ENCODE results near the gene SLC38A6. TPM values are rescaled to one million over a fixed set of nuclear protein-coding genes. Genes with fewer than 3 reads are reported as not detected.

Gene SLC38A6
- total RNA-seq, 2 experiments from 2014 or later, result 15.8 to 16.8 TPM

GRCh38 chr14:61051621-61052020 lies 70.6 kb downstream of the SLC38A6 start:
- CTCF ChIA-PET (ENCODE audit: unreplicated experiment), result no interaction called here
- Histone ChIP-seq H3K4me3 (ENCODE audit: low read depth, low read length, poor library complexity, severe bottlenecking) (no peak overlapping the region), H3K4me2 (ENCODE audit: low read length) (no peak overlapping the region), H3K27ac (ENCODE audit: low read depth, low read length, poor library complexity, severe bottlenecking) (no peak overlapping the region), H3K9me3 (ENCODE audit: low read length) (0 out of 2 replicates have a peak, but pooled peaks cover 8% of the 10 kb centered on the region), H3K4me1 (ENCODE audit: insufficient read depth, low read length, poor library complexity, severe bottlenecking) (no peaks in the 10 kb centered on the region), H3K79me2 (ENCODE audit: insufficient read depth, low read depth, low read length) (no peaks in the 10 kb centered on the region), H4K20me1 (ENCODE audit: insufficient read depth, low read length) (no peaks in the 10 kb centered on the region), H2AFZ (ENCODE audit: low read length) (no peak overlapping the region), H3K36me3 (ENCODE audit: insufficient read depth, low read length) (no peaks in the 10 kb centered on the region; the same call in 1 of the 2 replicates), H3K9me2 (ENCODE audit: insufficient read depth, low read length) (no peaks in the 10 kb centered on the region)
- POLR2A ChIA-PET, result interaction anchor here (0.8 kb wide), 1 partner anchor 438 kb away, joined by 3 read pairs; no protein-coding TSS in a partner anchor
- BruUV-seq (replicated peaks), result no TSS peak
- intact Hi-C loops (cut with micrococcal nuclease; ENCODE audit: unreplicated experiment), result no loop called here
- DNase-seq (ENCODE audit: low spot score), result no peak
- TF ChIP-seq EZH2phosphoT487 (IDR thresholded peaks at IDR 0.05; ENCODE audit: borderline replicate concordance, low read depth, low read length), result no peak
- TF ChIP-seq CTCF (conservative IDR thresholded peaks at IDR 0.05; ENCODE audit: low read length), result no peak

- BruUV-seq (replicated peaks), result no TSS peak
- POLR2A ChIA-PET, result no interaction called here
- CTCF ChIA-PET (ENCODE audit: unreplicated experiment), result no interaction called here
- no peak overlapping the region for H3K4me2 ChIP-seq (ENCODE audit: low read length)
- no peaks in the 10 kb centered on the region for H3K79me2 ChIP-seq (ENCODE audit: insufficient read depth, low read depth, low read length)
- no peak overlapping the region for H3K27ac ChIP-seq (ENCODE audit: low read depth, low read length, poor library complexity, severe bottlenecking)
- no peak overlapping the region for H2AFZ ChIP-seq (ENCODE audit: low read length)
- H3K9me3 ChIP-seq (ENCODE audit: low read length), result 0 out of 2 replicates have a peak, but pooled peaks cover 4% of the 10 kb centered on the region
- TF ChIP-seq EZH2phosphoT487 (IDR thresholded peaks at IDR 0.05; ENCODE audit: borderline replicate concordance, low read depth, low read length), result no peak
- TF ChIP-seq CTCF (conservative IDR thresholded peaks at IDR 0.05; ENCODE audit: low read length), result no peak
- no peaks in the 10 kb centered on the region for H3K9me2 ChIP-seq (ENCODE audit: insufficient read depth, low read length)
- no peaks in the 10 kb centered on the region for H3K36me3 ChIP-seq (ENCODE audit: insufficient read depth, low read length)
- no peaks in the 10 kb centered on the region for H4K20me1 ChIP-seq (ENCODE audit: insufficient read depth, low read length)
- intact Hi-C loops (cut with micrococcal nuclease; ENCODE audit: unreplicated experiment), result no loop called here
- peaks cover 11% of the 10 kb centered on the region for H3K4me1 ChIP-seq (ENCODE audit: insufficient read depth, low read length, poor library complexity, severe bottlenecking)
- DNase-seq (ENCODE audit: low spot score), result no peak
- no peak overlapping the region for H3K4me3 ChIP-seq (ENCODE audit: low read depth, low read length, poor library complexity, severe bottlenecking)
Measured at GRCh38 chr14:61063461-61063860, 82.4 kb downstream of the SLC38A6 start.

- Histone ChIP-seq H3K27ac (ENCODE audit: low read depth, low read length, poor library complexity, severe bottlenecking) (no peak overlapping the region), H3K79me2 (ENCODE audit: insufficient read depth, low read depth, low read length) (no peaks in the 10 kb centered on the region), H3K4me1 (ENCODE audit: insufficient read depth, low read length, poor library complexity, severe bottlenecking) (peaks cover 11% of the 10 kb centered on the region), H3K4me2 (ENCODE audit: low read length) (peak overlapping the region; percentile 9; the same call in 1 of the 2 replicates), H3K4me3 (ENCODE audit: low read depth, low read length, poor library complexity, severe bottlenecking) (no peak overlapping the region), H2AFZ (ENCODE audit: low read length) (no peak overlapping the region), H3K9me2 (ENCODE audit: insufficient read depth, low read length) (no peaks in the 10 kb centered on the region), H4K20me1 (ENCODE audit: insufficient read depth, low read length) (no peaks in the 10 kb centered on the region), H3K9me3 (ENCODE audit: low read length) (0 out of 2 replicates have a peak, but pooled peaks cover 4% of the 10 kb centered on the region), H3K36me3 (ENCODE audit: insufficient read depth, low read length) (no peaks in the 10 kb centered on the region)
- BruUV-seq (replicated peaks), result no TSS peak
- intact Hi-C loops (cut with micrococcal nuclease; ENCODE audit: unreplicated experiment), result no loop called here
- ChIA-PET POLR2A (interaction anchor here (0.5 to 1.5 kb wide), 4 partner anchors 10 to 32 kb away, joined by 3 to 6 read pairs (median 4); no protein-coding TSS in a partner anchor), CTCF (ENCODE audit: unreplicated experiment) (no interaction called here)
- DNase-seq (ENCODE audit: low spot score), result peak; percentile 20
- peak; percentile 68 for TF ChIP-seq CTCF (conservative IDR thresholded peaks at IDR 0.05; ENCODE audit: low read length)
- no peak for TF ChIP-seq EZH2phosphoT487 (IDR thresholded peaks at IDR 0.05; ENCODE audit: borderline replicate concordance, low read depth, low read length)
Measured at GRCh38 chr14:61064210-61064609, 83.2 kb downstream of the SLC38A6 start.
